ENCODE data around the gene PLXNA3.

The PLXNA3 gene

GRCh38 chrX:154506483-154507332 lies 48.6 kb downstream of the PLXNA3 start:
- DNase-seq = no peak

DNA sequence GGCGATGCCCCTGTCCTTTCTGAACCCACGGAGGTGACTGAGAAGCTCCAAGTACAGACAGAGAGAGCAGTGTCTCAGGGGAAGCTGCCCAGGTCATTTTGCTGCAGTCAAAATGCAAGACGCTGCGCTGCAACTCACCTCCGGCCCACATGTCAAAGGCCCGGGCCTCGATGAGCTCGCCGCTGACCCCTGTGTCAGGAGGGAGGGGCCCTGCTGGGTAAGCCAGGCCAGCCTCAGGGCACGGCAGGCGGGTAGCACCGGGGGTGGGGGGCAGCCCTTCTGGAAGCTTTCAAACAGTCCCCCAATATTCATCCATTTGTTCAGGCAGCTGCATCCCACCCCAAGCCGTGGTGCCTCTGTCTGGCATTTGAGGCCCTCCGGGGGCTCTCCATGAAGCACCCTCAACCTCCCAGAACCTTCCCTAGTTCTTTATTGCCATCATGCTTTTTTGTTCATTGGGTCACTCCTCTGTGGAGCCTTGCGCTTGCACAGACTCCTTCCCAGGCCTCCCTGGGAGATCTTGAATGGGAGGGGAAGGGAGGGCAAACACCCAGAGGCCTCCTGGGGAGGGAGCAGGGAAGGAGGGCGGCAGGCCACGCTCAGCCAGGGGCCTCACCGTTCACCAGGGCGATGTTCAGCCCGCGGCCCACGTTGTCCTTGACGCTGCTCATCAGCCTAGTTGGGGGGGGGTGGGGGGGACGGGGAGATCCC lies 49.7 kb downstream of the PLXNA3 start:
- DNase-seq = no peak

DNA sequence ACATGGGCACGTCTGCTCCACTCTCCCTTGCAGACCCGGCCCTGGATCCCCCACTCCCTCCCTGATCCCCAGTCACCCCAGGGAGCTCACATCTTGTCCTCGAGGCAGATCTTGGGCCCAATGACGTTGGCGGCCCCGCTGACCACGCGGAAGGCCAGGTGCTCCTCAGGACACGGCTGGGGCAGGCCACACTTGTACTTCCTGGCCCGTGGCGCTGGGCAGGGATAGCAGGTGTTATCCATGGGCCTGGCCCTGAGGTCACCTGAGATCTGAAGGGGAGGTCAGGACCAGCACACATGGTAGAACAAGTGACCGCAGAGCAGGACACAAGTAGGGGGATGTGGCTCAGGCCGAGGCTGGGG lies 50.3 kb downstream of the PLXNA3 start:
- no peak for DNase-seq

GRCh38 chrX:154509455-154509854 lies 51.4 kb downstream of the PLXNA3 start:
- no peak for DNase-seq

GRCh38 chrX:154511761-154512160 lies 53.7 kb downstream of the PLXNA3 start:
- no peak for DNase-seq

- DNase-seq = no peak
Observed at GRCh38 chrX:154512879-154513553, 54.9 kb downstream of the PLXNA3 start.

DNA sequence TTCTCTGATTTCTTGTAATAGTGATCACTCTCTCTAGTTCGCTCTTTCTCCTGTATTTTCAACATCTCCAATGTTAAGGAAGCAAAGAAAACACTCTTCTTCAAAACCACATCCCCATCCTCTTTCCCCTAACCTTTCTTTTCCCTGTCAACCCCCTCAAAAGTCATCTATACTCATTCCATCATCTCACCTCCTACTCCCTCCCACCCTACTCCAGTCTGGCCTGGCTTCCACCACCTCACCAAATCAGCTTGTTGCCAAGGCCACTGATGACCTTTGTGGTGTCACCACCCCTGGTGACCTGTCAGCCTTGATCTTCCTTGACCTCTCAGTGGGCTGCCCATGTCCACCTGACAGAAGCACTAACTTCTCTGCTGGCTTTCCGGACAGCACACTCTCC lies 55.6 kb downstream of the PLXNA3 start:
- no peak for DNase-seq

GRCh38 chrX:154515090-154515965 lies 57.2 kb downstream of the PLXNA3 start:
- no peak for DNase-seq

- DNase-seq = peak; percentile 52
Observed at GRCh38 chrX:154515966-154516655, 58.0 kb downstream of the PLXNA3 start, which contains the start of gene FAM3A. FAM3A (minus strand) TSS chrX:154516232; CDS start chrX:154515772, 460 bp downstream.

DNA sequence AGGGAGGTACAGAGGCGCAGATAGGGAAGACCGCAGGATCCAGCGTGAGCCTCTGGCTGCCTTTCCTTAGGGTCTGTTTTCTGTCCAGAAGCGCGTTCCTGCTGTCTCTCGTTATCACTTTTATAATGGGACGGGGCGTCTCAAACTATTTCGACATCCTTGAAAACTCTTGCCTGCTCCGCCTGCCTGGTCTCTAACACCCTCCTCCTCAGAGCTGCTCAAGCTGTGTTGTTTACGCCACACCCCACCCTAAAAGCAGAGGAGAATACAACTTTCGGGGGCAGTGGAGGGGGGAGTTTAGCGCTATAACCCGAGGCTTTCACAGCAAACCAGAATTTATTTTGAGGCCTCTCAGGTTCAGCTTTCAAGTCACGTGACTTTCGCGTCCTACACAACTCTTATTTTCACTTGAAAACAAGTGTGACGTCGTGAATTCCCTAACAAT lies 58.6 kb downstream of the PLXNA3 start:
- no peak for DNase-seq

DNA sequence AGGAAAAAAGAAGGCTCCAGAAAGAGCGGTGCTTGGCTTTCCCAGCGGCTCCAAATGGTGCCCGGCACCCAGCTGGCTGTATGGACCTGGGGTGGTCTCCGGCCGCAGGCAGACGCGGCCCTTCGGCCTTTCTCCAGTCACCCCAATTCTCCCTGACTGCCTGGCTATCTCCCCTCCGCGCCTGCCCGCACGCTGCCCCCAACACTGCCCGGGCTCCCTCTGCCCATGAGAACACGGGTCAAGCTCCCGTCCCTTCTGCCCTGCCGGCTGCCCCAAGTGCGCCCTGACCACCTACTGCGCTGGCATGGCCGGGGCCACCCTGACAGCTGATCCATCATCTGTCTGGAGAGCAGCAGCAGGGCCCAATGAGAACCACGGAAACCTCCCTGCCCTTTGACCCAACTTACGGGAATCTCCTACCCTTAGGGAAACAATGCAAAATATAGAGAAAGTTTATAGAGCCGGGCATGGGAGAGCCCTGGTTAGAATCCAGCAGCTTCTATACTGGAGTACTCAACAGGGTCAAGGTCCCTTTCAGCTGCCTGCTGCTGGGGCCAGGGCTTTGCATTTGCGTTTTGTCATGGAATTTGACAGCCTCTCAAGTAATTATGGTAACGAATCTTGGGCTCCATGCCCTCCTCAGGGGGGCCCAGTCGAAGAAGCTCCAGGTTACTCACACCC lies 59.2 kb downstream of the PLXNA3 start:
- no peak for DNase-seq

DNA sequence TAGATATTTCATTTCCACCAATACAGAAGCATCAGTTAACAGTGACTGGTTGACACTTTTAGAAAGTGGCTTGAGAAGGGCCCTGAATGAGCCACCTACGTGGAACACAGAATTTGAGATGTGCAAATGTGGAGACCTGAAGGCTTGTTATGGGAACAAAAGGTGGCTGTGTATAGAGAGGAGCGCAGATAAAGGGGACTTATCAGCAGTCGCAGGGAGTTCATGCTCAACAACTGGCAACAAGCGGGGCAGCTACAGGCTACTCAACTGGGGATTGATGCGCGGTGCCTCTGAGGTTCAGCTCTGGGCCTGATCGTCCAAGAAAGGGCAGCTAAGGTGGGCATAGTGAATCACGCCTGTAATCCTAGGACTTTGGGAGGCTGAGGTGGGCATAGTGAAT lies 61.3 kb downstream of the PLXNA3 start:
- no peak for DNase-seq

- DNase-seq = no peak
Observed at GRCh38 chrX:154525606-154526490, 67.8 kb downstream of the PLXNA3 start.

DNA sequence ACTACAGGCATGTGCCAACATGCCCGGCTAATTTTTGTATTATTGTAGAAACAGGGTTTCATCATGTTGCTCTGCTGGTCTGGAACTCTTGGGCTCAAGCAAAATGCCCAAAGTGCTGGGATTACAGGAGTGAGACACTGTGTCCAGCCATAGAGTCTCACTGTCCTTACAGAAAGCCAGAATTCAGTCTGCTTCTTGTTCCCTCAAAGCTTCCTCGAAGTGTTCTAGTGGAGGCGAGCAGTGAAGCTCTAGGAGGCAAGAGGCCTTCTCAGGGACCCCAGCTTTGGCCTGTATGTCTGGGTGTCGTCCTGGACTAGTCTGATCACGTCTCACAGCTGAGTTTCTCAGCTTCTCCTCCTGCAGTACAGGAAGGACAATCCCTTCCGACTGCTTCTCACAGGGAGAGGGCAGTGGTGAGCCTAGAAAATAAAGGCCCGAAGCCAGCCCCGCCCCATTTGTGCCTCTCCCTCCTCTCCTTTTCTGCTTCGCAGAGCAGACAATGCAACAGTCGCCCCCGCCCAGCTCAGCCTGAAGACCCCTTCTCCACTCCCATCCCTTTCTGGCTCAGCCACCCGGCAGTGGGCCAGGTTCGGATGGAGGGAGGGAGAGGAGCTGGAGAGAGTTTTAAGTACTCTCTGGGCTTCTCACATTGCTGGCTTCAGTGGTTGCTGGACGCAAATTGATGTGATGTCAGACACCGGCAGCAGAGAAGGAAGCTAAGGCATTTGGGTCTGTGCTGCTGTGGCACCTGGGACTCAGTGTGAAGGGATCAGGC lies 69.0 kb downstream of the PLXNA3 start:
- peak; percentile 69 for DNase-seq
